GM19395 (cell line): ENCODE results near the gene PDZK1.
"Not testable (repeated sequence)": the region's sequence is repeated elsewhere in the genome, so short reads cannot be mapped to it uniquely, and the experiment has no call there.

ENCODE experiments used
- ATAC-seq: cut with Tn5 transposase; IDR thresholded peaks from one replicate; pipeline ENCODE4 v1.9.1; 2021; ENCODE audit warnings: mild to moderate bottlenecking, moderate library complexity; ENCODE audit not compliant: unreplicated experiment

The PDZK1 gene

DNA sequence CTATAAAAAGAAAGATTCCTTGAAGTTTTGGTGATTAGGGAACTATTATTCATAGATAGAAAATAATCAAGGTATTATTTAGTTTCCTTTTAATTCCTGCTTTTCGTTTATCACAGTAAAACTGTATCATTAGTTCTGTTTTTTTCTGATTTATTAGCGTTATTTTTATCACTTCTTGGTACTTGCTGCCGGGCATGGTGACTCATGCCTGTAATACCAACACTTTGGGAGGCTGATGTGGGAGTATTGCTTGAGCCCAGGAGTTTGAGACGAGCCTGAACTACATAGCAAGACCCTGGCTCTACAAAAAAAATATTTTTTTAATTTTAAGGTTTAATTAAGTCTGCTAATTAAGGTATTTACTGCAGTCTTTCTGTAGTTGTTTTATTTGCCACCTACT lies 42.2 kb downstream of the PDZK1 start:
- ATAC-seq, result not testable (repeated sequence)

DNA sequence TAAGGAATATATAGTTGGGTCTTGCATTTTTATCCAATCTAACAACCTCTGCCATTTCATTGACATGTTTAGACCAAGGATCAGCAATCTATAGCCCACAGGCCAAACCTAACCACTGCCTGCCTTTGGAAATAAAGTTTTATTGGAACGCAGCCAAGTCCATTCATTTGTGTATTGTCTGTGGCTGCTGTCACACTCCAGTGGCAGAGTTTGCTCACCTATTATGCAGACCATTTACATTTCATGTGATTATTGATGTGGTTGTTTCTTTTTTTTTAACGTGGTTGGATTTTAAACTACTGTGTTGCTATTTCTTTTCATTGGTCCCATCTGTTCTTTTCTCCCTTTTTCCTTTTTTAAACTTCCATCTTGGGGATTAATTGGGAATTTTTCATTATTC lies 44.7 kb downstream of the PDZK1 start:
- ATAC-seq, result not testable (repeated sequence)

DNA sequence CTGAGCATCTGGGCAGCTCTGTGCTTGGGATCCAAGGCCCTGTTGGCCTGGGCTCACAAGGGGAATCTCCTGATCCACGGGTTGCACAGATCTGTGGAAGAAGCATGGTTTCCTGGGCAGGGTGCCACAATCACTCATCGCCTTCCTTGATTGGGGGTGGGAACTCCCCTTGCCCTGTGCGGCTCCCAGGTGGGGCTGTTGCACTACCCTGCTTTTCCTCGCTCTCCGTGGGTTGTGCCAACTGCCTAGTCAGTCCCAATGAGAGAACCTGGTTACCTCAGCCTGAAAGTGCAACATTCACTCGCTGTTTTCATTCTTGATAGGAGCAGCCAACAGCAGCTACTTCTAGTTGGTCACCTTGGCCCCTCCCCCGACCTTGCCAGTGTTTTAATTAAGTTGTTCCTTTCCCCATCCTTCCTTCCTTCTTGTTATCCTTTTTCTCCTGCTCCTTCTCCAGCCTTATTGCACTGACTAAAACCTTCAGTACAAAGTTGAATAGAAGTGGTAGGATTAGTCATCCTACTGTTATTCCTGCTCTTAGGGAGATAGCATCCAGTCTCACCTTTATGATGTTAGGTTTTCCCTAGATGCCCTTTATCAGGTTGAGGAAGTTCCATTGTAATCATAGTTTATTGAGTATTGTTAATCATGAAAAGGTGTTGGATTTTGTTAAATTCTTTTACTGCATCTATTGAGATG lies 50.8 kb downstream of the PDZK1 start:
- not testable (repeated sequence) for ATAC-seq

DNA sequence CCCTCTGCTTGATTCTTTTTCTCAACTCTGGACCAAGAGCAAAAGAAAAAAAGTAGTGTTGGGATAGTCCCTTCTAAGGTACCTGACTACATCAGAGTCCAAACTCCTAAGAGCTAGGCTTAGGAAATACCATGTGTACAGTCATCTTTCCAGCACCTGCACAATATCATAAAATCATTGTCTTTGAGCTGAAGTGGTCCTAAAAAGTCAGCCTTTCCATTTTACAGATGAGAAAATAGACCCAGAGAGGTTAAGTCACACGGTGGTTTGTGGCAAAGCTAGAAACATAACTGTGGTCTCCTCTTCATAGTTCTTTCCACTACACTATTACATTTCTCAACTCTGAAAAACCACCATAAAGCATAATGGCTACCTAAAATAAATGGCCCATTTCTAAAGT lies 63.2 kb downstream of the PDZK1 start:
- ATAC-seq, result not testable (repeated sequence)

DNA sequence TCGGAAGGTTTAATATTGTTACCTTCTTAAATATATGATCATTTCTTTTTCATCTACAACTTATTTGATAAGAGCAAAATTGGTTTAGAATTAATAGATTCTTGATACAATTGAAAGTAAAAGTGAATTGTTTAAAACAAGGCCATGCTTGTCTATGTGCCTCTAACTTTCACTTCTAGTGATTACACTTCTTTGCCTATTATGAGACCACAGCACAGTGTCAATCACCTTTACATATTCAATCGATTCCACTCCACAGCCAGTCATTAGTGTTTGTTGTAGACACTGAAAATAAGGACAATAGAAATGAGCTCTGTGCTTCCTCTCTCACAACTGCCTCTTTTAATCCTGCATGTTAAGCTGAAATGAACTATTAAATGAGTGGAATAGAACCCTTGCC lies 65.3 kb downstream of the PDZK1 start:
- not testable (repeated sequence) for ATAC-seq

DNA sequence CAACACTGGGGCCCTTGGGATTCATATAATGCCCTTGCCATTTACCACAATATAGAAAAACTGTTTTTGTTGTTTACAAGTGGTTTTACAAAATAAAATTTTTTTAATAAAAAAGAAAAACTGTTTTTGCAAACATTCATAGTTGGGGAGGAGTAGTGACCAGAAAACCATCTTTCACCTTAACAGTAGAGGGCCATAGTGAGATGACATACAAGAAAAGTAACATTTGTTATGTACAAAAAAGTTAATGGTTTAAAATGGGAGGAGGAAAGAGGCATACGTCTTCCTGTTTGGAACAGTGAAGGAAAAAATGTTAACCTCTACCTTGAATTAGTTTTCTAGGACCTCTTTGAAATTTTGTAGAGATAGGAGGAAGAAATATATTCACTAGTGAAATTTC lies 70.9 kb downstream of the PDZK1 start:
- not testable (repeated sequence) for ATAC-seq

DNA sequence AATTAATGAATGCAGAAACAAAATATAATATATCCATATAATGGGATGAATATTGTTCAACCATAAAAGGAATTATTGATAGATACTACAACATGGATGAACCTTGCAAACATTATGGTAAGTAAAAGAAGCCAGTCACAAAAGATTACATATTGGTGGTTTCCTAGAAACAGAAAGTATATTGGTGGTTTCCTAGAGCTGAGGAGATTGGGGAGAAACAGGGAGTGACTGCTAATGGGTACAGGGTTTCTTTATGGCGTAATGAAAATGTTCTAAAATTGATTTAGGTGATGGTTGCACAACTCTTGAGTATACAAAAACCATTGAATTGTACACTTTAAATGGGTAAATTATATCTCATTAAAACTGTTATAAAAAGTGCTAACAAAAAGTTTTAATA lies 85.0 kb downstream of the PDZK1 start:
- ATAC-seq, result not testable (repeated sequence)
